DMS 273 treated with DMSO at 0.1 percent for 48 hours (cell line): ENCODE results near the gene BZW2.
A peak's percentile ranks its signal among the peaks of the same experiment; 100 is the strongest.

Source experiments
- DNase-seq: peaks from one replicate; lab custom pipeline; 2025; lab: John Stamatoyannopoulos, UW

BZW2 gene

DNA sequence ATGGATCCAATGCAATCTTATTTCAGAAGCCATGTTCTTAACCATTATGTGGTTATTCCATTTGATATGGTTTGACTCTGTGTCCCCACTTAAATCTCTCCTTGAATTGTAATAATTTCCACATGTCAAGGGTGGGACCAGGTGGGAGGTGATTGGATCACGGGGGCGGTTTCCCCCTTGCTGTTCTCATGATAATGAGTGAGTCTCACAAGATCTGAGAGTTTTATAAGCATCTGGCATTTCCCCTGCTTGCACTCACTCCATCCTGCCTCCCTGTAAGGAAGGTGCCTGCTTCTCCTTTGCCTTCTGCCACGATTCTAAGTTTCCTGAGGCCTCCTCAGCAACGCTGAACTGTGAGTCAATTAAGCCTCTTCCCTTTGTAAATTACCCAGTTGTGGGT lies 75.6 kb downstream of the BZW2 start:
- no peak for DNase-seq

DNA sequence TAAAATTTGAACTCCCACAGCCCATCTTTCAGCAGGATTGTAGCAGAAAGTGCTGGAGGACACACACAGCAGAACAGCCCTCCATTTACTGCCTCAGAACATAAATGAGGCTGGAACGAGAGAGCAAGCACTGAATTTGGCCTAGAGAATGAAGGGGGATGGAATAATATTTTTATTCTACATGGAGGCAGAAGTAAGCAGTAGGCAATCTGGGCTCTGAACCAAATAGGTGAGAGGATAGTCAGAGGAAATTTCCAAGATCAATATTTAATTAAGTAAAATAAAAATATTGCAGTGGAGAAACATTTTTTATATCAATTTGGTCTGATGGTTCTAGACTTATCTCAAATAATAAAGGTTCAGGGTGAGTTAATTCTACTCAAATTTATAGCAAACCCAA lies 78.4 kb downstream of the BZW2 start:
- DNase-seq, result no peak

DNA sequence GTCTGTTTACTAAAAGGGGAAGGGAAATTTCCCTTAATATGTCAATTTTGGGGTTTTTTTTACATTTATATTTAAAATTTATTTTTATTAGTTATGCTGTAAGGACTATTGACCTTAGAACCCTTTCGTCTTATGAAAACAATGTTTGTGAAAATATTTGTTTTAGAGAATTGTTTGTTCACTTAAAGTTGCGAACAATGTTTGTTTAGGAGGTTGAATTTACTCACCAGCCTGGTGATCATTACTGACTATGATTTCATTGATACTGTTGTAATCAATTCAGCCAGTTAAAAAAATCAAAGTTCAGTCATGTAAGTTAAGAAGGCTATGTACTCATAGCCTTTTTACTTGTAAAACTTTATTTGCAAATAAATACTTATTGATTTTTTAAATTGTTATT lies 80.2 kb downstream of the BZW2 start:
- no peak for DNase-seq

DNA sequence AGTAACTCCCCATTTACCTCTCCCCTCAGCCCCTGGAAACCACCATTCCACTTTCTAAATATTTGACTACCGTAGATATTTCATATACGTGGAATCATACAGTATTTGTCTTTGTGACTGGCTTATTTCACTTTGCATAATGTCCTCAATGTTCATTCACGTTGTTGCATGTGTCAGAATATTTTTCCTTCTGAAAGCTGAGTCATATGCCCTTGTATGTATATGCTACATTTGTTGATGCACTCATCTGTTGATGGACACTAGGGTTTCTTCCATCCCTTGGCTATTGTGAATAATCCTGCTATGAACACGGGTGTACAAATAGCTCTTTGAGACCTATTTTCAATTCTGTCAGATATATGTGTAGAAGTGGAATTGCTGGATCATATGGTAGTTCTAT lies 81.8 kb downstream of the BZW2 start:
- no peak for DNase-seq

DNA sequence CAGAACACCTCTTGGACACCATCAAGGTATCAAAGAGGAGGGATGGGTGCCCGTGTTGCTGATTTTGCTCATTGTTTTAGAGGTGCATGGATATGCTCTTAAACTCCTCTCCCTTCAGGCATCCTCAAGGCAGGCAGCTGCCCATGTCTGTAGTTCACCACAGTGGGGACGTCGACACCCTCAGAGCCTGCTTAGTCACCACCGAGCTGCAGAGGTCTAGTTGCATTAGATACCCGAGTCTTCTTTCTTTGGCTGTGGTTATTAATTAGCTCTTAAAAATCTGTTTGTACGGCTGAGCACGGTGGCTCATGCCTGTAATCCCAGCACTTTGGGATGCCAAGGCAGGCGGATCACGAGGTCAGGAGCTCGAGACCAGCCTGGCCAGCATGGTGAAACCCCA lies 82.8 kb downstream of the BZW2 start:
- DNase-seq, result no peak

DNA sequence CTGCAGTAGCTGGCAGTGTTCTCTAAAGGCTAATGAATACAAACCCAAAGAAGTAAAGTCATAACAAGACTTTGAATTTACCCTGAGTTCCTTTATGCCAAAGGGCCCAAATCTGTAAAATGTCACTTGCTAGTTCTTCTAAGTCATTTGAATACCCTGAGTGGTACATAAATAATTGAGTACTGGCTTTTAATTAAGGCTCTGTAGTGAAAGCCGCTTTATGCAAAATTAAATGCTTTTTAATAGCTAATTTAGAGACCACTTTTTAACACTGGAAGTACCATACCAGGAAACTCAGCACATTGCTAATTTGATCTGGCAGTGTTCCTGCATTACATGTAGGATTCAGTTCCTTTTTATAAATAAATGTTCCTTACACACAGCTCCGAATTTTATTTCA lies 83.6 kb downstream of the BZW2 start:
- no peak for DNase-seq

DNA sequence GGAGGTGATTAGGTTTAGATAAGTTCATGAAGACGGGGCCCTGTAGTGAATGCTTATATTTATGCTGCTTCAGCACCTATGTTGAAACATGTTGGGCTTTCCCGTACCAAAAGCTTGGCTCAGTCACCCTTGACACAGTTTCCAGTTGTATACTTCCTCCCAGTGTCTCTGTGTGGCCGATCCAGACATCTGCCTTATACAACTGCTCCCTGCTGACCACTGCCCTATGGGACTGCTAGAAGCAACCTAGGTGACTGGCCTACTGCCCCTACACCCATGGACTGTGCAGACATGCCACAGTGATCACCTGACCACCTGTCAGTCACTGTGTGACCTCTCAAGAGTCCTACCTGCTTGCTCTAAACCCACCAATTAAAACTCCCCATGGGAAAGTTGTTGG lies 85.0 kb downstream of the BZW2 start:
- no peak for DNase-seq

DNA sequence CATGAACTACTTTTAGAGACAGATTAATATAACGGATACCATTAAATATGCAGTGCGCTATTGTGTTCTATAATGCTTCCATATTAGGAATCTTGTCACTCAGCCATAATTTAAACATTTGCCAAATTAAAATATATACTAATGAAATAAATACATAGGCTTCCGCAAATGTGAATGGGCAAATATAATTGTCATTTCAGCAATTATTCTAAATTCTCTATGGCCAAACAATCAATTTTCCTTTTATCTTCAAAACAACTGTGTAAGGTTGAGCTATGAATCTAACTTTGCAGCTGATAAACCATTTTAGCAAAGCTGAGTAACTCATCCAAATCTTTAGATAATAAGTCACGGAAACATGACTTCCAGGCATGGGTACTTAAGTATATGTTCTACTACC lies 86.8 kb downstream of the BZW2 start:
- no peak for DNase-seq

DNA sequence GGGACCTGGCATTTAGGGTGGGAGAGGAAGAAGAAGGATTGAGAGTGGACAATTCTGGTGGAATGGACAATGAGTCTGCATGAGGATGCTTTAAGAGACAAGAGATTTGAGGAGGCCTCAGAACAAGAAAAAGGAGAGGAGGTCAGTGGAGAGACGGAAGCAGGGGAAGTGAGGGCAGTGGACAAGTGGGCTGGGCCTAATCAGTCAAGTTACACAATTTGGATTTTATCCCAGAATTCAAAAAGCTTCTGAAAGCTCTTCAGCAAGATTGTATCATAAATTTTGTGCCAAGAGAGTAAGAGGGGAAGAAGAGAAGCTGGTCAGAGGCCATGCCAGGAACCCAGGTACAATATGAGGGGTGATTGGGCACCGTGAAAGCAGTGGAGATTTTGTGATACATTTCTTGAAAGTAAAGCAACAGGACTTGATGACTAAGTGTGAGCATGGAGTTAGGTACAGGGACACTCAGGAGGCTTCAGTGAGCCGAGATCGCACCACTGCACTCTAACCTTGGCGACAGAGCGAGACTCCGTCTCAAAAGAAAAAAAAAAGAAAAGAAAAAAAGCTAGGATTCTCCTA lies 88.3 kb downstream of the BZW2 start:
- no peak for DNase-seq

DNA sequence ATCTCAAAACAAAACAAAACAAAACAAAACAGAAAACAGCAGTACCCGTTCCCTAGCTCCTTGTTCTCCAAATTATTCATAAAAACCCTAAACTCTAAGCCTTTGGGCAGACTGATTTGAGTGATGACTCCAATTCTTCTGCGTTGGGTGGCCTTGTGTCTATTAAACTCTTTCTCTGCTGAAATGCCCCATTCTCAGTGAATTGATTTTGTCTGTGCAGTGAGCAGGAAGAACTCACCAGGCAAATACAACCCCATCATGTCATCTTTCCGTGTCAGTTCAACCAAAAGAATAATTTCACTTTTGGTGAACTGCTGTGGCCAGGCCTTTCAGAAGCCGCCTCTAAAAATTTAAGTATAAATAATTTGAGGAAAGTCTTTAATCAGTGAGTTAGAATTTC lies 89.0 kb downstream of the BZW2 start:
- no peak for DNase-seq

DNA sequence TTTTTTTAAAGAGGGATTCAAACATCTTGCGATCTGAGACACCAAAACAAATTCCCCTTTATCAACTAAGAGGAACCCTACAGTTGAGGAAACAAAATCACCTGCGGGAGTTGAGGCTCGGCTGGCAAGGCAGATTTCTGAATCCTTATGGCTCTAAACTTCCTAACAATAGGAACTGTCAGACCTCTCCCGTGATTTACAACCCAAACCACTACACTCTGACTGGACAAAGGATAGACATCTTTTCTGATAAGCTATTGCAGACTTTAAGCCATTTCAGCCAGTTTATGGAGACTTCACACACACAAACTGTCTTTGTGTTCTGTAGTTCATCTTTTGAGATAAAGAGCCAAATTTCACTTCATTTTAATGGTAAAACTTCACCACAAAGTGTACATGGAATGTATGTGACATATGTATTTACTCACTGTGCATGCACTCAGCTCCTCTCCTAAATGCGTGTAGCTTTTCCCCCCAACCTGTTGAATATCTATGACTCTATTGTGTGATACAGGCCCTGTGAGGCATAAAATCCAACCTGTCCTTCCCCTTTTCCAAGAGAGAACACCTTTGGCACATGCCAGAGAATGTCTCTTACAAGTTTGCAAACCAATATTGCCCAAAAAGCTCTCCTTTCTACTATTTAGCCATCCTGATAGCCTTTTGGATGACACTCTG lies 92.2 kb downstream of the BZW2 start:
- no peak for DNase-seq

DNA sequence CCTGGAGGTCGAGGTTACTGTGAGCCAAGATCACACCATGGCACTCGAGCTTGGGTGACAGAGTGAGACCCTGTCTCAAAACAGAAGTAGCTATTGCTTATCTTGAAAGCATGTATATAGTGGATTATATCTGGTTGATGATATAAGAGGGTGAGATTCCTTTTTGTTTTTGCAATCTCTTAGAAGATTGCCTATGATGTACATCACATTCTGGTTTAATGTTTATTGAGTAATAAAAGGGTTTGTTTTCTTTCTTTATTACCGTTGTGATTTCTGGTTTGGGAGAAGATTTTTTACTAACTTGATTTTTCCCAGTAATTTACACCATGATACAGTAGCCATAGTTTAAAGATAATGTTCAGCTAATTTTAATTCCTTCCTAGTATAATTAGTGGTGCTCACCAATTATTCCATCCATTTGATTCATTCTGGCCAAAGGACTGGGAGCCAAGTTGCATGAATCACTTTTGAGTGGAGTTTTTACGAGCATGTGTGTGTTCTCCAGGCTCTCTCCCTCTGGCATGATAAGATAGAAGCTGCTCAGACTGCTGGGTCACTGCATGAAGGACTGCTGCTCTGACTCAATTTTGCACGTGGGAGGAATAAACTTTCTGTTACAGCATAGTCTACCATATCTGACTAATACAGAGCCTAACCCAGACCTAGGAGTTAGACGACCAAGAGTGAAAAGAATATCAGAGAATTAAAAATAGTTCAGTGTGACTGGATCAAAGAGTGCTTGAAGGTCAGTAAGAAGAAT lies 94.1 kb downstream of the BZW2 start:
- no peak for DNase-seq

DNA sequence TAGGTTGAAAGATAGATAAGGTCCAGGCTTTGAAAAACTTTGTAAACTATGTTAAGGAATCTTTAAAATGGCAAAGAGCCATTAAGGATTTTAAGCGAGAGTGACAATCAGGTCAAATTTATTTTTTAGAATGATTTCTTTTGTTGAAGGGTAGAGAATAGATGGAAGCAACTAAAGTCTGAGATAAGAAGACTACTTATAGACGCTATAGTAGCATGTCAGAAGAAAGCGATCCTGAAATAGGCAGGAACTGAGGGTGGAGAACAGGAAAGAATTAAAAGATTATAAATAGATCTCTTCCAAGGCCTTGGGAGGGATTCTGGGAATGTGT lies 94.6 kb downstream of the BZW2 start:
- no peak for DNase-seq

DNA sequence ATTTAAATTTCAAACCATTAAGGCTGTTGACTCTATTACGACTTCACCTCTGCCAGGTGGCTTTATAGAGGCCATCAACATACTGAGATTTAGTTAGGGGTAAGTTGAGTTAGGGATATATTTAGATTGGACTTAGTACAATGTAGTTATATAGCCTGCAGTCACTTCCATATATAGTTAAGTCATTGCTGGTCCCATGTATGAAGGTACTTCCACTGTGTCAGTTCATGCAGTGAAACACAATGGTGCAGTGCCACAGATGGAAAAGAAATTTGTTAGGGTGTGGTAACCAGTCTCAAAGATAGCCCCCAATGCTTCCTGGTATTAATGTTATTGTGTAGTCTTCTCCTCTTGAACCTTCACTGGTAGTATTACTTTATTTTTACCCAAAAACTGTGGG lies 95.0 kb downstream of the BZW2 start:
- no peak for DNase-seq

DNA sequence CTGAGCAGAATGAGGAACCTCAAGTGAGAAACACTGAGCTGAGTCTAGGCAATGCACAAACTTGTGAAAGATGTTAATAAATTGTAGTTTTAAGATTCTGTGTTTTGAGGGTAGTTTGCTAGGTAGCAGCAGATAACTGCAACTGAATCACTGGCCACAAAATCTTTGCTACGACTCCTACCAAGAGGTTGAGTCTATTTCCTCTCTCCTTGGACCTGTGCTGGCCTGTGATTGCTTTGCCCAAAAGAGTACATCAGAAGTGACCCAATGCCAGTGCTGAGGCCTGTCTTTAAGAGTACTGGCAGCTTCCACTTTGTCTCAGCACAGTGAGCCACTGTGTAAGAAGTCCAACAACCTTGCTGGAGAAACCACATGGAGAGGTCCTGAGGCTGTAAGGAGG lies 95.7 kb downstream of the BZW2 start:
- DNase-seq, result no peak

DNA sequence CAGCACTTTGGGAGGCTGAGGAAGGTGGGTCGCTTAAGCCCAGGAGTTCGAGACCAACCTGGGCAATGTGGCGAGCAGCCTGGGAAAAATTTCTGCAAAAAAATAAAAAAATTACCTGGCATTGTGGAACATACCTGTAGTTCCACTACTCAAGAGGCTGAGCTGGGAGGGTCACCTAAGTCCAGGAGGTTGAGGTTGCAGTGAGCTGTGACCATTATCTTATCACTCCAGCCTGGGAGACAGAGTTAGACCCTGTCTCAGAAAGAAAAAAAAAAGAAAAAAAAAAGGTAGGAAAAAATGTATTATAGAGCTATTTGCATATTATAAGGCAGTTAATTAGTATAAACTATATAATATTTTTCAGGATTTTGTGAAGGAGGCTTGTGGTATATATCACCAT lies 96.6 kb downstream of the BZW2 start:
- DNase-seq, result no peak

DNA sequence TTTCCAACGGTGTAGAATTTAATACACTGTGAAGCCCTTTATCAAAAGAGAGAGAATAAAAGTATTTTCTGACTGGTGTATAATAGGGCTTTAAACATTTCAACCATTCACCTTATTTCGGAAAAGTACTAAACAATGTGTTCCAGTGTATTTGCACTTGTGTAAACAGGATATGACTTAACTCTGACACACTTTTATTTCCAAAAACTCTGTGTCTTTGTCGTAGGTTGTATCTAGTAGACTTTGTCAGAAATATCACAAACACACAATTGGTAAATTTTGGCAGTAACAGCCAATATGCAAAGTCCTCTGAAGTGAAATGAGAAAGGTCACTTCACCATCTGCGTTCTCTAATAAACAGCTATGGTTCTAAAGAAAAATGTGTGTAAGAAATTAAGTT lies 97.3 kb downstream of the BZW2 start:
- no peak for DNase-seq

DNA sequence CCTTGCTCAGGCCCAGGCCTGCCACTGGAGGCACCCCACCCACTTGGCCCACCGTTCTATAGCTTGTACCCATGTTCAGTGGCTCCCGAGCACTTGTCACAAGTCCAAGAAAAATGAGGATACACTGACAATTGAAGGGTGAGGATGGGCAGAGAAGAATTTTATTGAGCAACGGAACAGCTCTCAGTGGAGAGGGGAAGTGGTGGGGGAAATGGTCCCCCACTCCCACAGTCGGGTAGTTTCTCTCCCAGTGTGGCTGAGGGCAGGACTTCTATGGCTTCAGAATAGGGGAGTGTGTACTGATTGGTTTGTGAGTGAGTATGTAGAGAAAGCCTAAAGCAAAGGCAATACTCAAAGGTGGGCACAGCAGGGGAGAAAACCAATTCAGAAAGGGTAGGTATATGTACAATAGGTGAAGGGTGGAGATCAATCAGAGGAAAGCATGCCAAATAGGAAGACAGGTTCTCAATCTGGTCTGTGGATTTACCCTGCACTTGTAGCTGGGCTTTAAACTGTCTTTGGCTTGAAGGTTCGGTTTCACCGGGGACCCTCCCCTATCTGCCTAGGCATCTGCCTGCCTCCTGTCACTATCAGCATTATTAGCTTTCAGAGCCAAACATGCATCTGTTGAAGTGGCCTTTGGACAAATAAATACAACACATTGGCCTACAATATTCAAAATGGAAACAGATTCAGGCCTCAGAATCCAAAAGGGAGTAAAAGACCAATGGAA lies 98.7 kb downstream of the BZW2 start:
- DNase-seq, result peak; percentile 34

DNA sequence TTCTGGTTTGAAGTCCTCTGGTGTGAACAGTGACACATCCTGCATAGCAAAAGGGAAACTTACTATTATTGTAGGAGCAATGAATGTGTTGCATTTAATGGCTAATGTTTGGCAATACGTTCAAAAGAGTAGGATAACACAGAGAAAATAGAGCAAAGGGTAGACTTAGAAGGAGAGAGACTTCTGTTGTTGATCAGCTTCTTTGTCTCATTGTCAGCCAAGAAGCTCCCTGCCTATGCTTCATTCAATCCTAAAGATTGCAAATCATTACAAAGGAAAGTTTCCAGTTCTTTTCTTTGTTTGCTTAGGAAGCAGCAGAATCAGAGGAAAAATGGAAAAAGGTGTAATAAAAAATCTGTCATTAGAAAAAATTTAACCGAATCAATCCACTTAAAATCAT lies 99.7 kb downstream of the BZW2 start:
- no peak for DNase-seq

DNA sequence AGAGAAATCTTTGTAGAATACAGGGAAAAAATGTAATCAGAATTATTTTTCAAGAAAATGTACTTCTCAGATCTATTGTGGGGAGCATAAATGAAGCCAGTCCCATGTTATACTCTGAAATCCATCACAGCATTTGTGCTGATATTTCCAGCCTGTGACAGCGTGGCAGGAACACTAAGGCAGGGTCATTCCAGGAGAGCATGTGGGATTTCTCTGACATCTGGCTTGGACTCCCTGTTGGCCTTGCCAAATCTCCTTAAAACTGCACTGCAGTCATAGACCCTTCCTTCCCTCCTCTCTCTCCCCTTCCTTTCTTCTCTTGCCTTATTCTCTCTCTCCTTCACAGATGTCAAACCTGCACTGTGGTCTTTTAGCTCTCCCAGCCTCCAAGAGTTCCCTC lies 101.1 kb downstream of the BZW2 start:
- DNase-seq, result peak; percentile 68

DNA sequence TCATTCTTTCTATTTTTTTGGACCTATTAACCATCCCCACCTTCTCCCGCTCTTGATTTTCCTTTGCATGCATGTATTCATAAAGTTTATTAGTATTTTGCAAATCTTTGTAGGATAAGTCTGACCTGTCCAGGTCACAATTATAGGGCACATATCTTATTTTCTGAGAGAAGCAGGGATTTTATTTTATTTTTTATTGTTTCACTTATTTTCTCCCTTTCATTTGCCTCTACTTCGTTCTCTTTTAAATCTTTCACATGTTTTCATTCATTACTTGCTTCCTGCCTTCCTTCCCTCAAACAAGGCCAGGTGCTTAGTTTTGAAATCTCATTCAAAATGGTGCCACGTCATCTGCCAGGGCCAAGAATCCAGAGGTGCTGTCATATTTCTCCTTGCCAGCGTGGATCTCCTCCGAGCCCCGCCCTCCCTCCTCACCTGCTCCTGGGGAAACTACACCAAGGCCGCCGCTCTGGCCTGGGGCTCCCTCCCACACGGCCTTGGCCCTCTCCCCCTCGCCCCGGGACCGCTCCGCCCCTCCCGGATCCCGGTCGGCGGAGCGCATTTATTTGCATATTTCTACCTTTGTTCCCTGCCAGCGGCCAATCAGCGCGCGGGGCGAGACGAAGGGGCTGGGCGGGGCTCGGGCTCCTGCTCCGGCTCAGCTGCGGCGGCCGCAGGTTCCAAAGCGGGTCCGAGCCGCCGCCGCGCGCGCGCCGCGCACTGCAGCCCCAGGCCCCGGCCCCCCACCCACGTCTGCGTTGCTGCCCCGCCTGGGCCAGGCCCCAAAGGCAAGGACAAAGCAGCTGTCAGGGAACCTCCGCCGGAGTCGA lies 107.3 kb downstream of the BZW2 start, which contains the start of gene TSPAN13:
Gene TSPAN13, plus strand, starts transcription at position 654 of the 830 bp plus-strand sequence. CDS start 213 bp downstream, outside the sequence.
- peak; percentile 85 for DNase-seq
